ENCODE results near the gene TNFRSF1A.

DNA sequence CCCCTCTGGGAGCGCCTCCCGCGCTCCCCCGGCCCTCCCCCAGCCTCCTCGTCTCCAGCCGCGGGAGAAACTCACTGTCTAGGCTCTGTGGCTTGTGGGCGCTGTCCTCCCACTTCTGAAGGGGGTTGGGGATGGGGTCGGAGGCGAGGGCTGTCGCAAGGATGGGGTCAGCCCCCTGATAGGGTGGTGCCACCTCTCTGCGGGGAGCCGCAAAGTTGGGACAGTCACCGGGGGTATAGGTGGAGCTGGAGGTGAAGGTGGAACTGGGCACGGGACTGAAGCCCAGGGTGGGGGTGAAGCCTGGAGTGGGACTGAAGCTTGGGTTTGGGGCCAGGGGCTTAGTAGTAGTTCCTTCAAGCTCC lies 12.2 kb downstream of the TNFRSF1A start:
- TF ChIP-seq, protein P1, sequence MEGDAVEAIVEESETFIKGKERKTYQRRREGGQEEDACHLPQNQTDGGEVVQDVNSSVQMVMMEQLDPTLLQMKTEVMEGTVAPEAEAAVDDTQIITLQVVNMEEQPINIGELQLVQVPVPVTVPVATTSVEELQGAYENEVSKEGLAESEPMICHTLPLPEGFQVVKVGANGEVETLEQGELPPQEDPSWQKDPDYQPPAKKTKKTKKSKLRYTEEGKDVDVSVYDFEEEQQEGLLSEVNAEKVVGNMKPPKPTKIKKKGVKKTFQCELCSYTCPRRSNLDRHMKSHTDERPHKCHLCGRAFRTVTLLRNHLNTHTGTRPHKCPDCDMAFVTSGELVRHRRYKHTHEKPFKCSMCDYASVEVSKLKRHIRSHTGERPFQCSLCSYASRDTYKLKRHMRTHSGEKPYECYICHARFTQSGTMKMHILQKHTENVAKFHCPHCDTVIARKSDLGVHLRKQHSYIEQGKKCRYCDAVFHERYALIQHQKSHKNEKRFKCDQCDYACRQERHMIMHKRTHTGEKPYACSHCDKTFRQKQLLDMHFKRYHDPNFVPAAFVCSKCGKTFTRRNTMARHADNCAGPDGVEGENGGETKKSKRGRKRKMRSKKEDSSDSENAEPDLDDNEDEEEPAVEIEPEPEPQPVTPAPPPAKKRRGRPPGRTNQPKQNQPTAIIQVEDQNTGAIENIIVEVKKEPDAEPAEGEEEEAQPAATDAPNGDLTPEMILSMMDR (IDR thresholded peaks at IDR 0.05; ENCODE audit: low read depth, low read length), result no peak
- TF ChIP-seq EZH2phosphoT487 (IDR thresholded peaks at IDR 0.05; ENCODE audit: low read depth), result no peak
